Activated gamma-delta T cell (primary cell): ENCODE data around the gene MAN1B1.
"Not testable (repeated sequence)": the region's sequence is repeated elsewhere in the genome, so short reads cannot be mapped to it uniquely, and the experiment has no call there.

Experiments
- DNase-seq: peaks from one replicate; lab custom pipeline; 2025; lab: John Stamatoyannopoulos, UW

Gene MAN1B1

GRCh38 chr9:137110147-137110910 lies 23.5 kb downstream of the MAN1B1 start:
- no peak for DNase-seq

- DNase-seq: no peak
These were observed 24.4 kb downstream of the MAN1B1 start for GRCh38 chr9:137110911-137111787.

GRCh38 chr9:137111788-137112563 lies 25.2 kb downstream of the MAN1B1 start:
- no peak for DNase-seq

- DNase-seq: no peak
These were observed 26.0 kb downstream of the MAN1B1 start for GRCh38 chr9:137112564-137113384.

GRCh38 chr9:137113385-137114159 lies 26.8 kb downstream of the MAN1B1 start:
- DNase-seq: no peak

GRCh38 chr9:137114220-137114612 lies 27.4 kb downstream of the MAN1B1 start:
- no peak for DNase-seq

- DNase-seq: peak; percentile 69
These were observed 28.0 kb downstream of the MAN1B1 start, which contains the start of gene DPP7 for GRCh38 chr9:137114613-137115393. DPP7 (minus strand) TSS chr9:137114733; CDS start chr9:137114713, 20 bp downstream.

- DNase-seq: no peak
These were observed 28.7 kb downstream of the MAN1B1 start for GRCh38 chr9:137115394-137116026.

GRCh38 chr9:137116027-137116507 lies 29.3 kb downstream of the MAN1B1 start:
- DNase-seq: no peak

- no peak for DNase-seq
These were observed 29.9 kb downstream of the MAN1B1 start for GRCh38 chr9:137116728-137117127.

- no peak for DNase-seq
These were observed 30.5 kb downstream of the MAN1B1 start for GRCh38 chr9:137117269-137117731.

GRCh38 chr9:137118092-137118603 lies 31.4 kb downstream of the MAN1B1 start:
- DNase-seq: not testable (repeated sequence)

- not testable (repeated sequence) for DNase-seq
These were observed 35.4 kb downstream of the MAN1B1 start for GRCh38 chr9:137121927-137122795.

- DNase-seq: not testable (repeated sequence)
These were observed 36.1 kb downstream of the MAN1B1 start for GRCh38 chr9:137122796-137123467.

GRCh38 chr9:137123468-137123837 lies 36.7 kb downstream of the MAN1B1 start:
- no peak for DNase-seq

- DNase-seq: not testable (repeated sequence)
These were observed 37.2 kb downstream of the MAN1B1 start for GRCh38 chr9:137123952-137124462.

- no peak for DNase-seq
These were observed 40.0 kb downstream of the MAN1B1 start for GRCh38 chr9:137126786-137127185.
